ENCODE data around the gene FOXN1.

- no peak for TF ChIP-seq CTCF (IDR thresholded peaks at IDR 0.05; ENCODE audit: insufficient read depth, low read length, poor library complexity, severe bottlenecking)
- no peak for TF ChIP-seq EZH2phosphoT487 (conservative IDR thresholded peaks at IDR 0.05; ENCODE audit: low read length)
Measured at GRCh38 chr17:28527181-28527681, 21.1 kb downstream of the FOXN1 start.
